GM18951 (cell line): ENCODE data around the gene GPD2.
"Not testable (repeated sequence)": the region's sequence is repeated elsewhere in the genome, so short reads cannot be mapped to it uniquely, and the experiment has no call there.

Experiments used
- POLR2A ChIP-seq: IDR thresholded peaks from 4 replicates; pipeline ENCODE4 v1.6.1; 2011; ENCODE audit warnings: mild to moderate bottlenecking; ENCODE audit not compliant: insufficient read length, insufficient read depth; ENCODE audit errors: extremely low read depth
- in situ Hi-C: fragments of 300-500 bp; cut with MboI; formaldehyde crosslinking; loops from one replicate; pipeline ENCODE4 v1.12.0; 2022; ENCODE audit warnings: low sequenced_read_pairs, mixed read lengths, inconsistent platforms; ENCODE audit not compliant: unreplicated experiment

GPD2 gene

DNA sequence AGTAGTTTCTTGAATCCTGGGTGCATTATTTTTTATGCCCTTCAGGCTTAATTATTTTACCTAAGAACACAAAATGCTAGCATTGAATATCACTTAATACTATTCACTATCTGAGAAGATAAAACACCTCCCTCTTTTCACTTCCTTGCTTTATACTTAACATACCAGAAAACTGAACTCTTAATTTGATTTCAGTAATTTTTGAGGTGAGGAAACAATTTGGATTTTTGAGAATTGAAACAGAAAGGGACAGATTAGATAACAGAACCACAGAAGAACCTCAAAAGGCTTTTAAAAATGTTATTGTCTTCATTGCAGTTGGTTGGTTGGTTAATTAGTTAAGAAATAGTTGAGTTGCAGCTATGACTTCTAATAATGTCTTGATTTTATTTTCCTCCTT, 69.5 kb downstream of the GPD2 start:
- in situ Hi-C loops, result no loop called here
- TF ChIP-seq POLR2A, result no peak

DNA sequence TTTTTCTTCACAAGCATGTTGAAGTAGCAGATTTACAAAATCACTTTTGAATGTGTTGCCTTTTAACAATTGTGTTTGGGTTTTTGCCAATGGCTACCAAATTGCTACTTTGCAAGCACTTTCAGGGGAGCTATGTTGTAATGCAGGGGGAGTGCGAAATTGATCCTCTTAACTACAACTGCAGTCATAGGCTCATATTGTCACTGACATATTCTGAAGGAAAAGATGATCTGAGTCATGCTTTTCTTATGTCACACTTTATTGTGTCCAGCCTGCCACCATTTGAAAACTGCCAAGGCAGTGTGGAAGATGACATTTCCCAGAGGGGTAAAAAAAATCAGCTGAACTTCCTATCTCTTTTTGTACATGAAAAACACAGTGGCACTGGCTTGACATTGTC, 74.9 kb downstream of the GPD2 start:
- in situ Hi-C loops, result no loop called here

DNA sequence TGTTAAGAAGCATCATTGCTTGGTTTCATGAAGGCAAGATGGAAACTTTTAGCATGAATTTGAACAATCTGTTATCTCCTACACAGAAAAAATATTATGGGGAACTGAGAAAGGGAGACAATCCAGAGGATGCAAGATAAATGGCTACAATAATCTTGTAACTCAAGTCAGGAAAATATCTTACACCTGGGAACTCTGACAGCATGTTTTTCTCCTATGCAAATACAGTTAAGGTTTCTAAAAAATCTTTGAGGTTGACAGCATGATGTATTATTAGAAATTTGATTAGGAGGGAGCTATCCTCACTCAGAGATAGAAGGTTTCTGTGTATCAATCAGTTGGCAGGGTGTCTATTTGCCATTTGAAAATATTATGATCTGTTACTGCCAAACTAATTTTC, 75.6 kb downstream of the GPD2 start:
- in situ Hi-C loops, result no loop called here
- TF ChIP-seq POLR2A, result no peak

More for the DNA sequence above, 74.9 kb downstream of the GPD2 start:
- no peak for TF ChIP-seq POLR2A

DNA sequence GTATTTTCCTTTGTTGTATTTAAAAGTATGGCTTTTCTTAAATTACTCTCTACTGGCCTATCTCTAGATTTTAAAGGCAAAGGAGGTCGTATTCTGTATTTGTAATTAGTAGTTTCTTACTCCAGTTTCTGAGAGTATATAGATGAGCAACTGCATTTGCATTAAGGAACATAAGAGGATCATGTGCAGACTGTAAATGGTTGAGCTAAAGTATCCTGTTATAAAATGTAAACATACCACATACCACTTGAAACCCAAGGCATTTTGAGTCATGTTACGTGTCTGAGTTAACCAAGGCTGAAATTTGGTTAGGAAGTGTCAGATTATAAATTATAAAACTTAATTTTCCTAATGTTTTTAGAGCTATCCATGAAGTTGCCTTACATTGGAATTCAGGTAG, 76.3 kb downstream of the GPD2 start:
- no peak for TF ChIP-seq POLR2A
- in situ Hi-C loops, result no loop called here

DNA sequence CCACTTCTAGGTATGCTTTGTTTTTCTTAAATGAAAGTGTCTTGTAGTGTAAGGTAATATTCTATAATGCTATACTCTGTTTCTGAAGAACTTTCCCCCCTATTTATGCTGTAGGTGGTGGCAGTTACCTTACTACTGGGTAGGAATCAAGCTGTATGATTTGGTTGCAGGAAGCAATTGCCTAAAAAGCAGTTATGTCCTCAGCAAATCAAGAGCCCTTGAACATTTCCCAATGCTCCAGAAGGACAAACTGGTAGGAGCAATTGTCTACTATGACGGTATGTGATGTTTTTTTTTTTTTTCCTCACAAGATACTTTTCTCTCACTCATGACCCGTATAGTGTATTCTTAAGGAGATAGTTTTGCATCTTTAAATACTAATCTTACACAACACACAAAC, 77.0 kb downstream of the GPD2 start:
- no peak for TF ChIP-seq POLR2A
- in situ Hi-C loops, result no loop called here

DNA sequence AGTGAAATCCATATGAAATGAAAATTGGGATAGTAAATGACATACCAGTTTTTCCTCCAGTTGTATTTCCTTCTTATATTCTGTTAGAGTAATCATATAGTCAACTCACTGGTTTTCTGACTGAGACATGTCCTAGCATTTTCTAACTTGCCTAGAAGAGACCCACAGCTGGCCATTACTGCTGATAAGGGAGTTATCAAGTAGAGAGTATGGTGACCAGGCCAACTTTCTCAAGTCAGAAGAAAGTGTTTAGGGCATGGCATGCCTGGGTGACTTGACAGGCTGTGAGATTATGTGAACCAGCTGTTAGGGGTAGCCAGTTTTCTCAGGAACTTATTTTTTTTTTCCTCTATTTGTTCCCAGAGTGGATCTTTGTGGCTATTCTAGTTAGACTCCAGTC, 81.2 kb downstream of the GPD2 start:
- in situ Hi-C loops, result no loop called here
- no peak for TF ChIP-seq POLR2A

DNA sequence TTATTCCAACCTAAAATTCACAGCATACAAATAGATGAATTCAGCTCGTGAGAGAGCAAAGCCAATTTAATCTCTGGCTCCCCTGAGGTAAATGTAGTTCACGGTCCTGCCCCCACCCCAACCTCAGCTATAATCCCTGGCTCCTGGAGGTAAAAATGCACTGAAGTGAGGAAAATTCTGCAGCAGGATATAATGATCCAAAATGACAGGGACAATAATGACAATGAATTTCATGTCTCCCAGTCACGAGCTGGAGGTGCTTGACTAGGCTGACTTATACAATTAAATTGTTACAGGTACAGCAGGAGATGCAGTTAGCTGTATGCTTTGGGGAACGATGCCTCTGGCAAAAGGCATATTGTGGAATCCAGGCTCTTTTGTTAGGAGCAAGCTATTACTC, 82.0 kb downstream of the GPD2 start:
- no peak for TF ChIP-seq POLR2A
- in situ Hi-C loops, result no loop called here

DNA sequence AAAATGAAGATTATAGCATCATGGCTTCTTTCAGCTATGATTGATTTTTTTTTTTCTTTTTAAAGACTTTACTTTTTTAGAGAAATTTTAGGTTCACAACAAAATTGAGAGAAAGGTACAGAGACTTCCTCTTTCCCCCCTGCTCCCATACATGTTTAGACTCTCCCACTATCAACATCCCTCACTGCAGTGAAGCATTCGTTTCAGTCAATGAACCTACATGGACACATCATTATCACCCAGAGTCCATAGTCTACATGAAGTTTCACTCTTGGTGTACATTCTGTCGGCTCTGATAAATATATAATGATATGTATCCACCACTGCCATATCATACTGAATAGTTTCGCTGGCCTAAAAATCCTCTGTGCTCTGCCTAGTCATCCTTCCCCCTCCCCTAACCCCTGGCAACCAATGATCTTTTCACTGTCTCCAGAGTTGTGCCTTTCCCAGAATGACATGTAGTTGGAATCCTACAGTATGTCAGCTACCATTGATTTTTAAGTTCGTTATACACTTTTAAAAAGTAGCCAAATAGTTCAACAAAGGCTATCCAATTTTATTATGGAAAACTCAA, 86.8 kb downstream of the GPD2 start:
- TF ChIP-seq POLR2A, result no peak
- in situ Hi-C loops, result no loop called here

DNA sequence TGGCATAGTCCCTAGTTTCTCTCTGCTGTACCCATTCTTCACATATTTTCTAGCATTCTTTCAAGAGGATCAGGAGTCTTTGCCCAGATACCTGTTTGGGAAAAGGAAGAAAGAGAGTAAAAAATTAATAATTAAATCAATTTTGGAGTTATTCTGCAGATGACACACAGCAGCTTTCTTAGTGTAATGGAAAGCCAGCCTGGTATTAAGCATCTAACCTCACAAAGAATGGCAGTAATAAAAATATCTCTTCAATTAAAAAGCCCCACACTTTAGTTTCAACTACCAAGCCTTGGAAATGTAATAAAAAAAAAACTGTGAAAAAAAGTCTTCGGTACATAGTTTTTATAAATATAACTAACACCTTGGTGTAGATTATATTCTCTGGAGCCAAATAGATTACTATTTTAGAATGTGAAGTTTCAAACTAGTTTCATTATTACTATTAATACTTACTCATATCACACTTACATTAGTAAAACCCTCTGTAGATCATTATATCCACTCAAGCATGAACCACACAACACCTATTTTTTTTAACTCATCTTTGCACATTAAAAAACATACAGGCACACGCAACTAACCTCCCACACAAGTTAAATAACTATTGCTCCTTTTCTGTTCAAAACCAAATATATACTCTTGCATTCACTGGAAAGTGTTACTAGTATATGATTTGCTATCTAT, 90.9 kb downstream of the GPD2 start:
- TF ChIP-seq POLR2A, result no peak
- in situ Hi-C loops, result no loop called here

DNA sequence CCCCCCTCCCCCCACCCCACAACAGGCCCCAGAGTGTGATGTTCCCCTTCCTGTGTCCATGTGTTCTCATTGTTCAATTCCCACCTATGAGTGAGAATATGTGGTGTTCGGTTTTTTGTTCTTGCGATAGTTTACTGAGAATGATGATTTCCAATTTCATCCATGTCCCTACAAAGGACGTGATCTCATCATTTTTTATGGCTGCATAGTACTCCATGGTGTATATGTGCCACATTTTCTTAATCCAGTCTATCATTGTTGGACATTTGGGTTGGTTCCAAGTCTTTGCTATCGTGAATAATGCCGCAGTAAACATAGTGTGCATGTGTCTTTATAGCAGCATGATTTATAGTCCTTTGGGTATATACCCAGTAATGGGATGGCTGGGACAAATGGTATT, 92.4 kb downstream of the GPD2 start:
- in situ Hi-C loops, result not testable (repeated sequence)

DNA sequence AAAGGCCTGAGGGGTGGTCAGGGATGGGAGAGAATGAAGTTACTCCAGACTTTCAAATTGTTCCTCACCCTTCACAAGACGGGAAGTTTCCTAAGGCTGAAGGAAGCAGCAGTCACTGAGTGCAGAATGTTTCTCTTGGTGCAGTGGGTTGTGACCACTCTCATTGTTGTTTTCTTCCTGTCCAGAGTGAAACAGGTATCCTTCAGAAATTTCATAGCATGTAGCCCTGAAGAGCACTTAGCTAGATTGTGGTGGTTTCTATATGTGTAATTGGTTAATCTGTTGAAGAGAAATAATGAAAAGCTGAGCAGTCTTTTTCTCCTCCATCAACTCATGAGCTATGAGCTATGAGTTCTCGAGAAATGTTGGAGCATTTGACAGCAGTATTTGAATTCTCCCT, 96.8 kb downstream of the GPD2 start:
- no peak for TF ChIP-seq POLR2A
- in situ Hi-C loops, result no loop called here

DNA sequence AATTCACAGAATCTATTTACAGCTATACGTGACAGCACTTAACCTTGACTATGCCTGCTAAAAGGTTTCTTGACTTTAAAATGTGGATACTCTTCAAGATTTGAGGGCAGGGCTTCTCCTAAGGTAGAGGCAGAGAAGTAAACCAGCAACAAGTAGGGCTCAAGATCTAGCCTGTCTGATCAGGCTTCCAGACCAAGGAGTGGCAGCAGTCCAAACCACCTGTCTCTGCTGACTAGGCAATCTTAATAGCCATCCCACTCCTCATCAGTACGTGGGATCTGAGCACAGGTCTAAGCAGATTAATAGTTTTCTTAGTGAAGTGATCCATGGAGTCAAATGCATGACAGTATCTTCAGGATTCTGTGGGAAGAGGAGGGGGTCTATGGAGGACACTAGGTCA, 100.4 kb downstream of the GPD2 start:
- no peak for TF ChIP-seq POLR2A
- in situ Hi-C loops, result no loop called here

DNA sequence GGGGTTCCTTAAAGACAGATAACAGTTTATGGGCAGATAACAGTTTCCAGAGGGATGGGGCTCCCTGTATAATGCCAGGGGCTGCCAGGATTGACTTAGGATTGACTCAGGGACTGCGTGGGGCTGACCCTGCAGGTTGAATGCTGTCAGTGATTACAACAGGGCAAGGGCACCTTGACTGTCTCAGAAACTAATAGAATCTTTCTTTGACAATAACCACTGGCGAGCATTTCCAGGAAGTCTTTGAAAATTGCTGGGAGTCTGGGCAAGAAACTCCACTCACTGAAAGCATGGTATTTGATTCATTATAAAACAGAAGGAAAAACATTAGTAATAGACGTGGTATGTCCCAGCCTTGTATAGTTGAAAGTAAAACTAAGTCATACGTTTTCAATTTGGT, 101.0 kb downstream of the GPD2 start:
- in situ Hi-C loops, result no loop called here
- TF ChIP-seq POLR2A, result no peak

DNA sequence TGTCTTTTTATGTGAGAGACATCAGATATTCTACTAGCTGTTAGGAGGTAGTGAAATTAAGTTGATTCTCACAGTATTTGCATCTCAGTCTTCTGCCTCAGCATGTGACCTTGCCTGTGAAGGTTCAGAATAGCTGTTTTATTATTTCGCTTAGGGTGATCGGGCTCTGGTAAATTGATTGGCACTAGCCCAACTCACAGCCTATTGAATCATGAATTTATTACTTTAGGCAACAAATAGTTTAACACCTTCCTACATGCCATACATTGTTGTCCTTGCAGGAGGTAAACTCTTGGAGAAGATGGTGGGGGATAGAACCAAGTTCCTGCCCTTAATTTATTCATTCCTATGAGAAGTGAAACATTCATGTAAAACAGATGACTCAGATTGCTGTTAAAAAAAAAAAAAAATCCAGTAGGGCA, 101.9 kb downstream of the GPD2 start:
- in situ Hi-C loops, result no loop called here

More for the DNA sequence above, 101.9 kb downstream of the GPD2 start:
- no peak for TF ChIP-seq POLR2A
